Osteoblast (primary cell): ENCODE data around the gene PTPRE. TPM values are rescaled to one million over a fixed set of nuclear protein-coding genes. Genes with fewer than 3 reads are reported as not detected.

Experiments
- DNase-seq: peaks from one replicate; pipeline ENCODE4 v3.0.0; 2011; ENCODE audit warnings: low spot score, mixed read lengths; ENCODE audit not compliant: insufficient read length; ENCODE audit errors: missing footprints
- H2AFZ ChIP-seq: 2 replicates; pipeline ENCODE4 v1.6.0; 2011; ENCODE audit warnings: mild to moderate bottlenecking, low read length
- H3K27ac ChIP-seq: 2 replicates; pipeline ENCODE4 v1.5.1; 2011; ENCODE audit warnings: mild to moderate bottlenecking, low read depth, low read length, moderate library complexity
- H3K27me3 ChIP-seq: 2 replicates; pipeline ENCODE4 v1.6.0; 2012; ENCODE audit warnings: mild to moderate bottlenecking, control low read depth, inconsistent platforms, low read length, moderate library complexity; ENCODE audit not compliant: insufficient read depth
- H3K36me3 ChIP-seq: 2 replicates; pipeline ENCODE4 v1.5.1; 2011; ENCODE audit warnings: mild to moderate bottlenecking, low read length, control low read depth, moderate library complexity; ENCODE audit not compliant: insufficient read depth
- H3K4me1 ChIP-seq: 2 replicates; pipeline ENCODE4 v1.5.1; 2011; ENCODE audit warnings: mild to moderate bottlenecking, low read length, control low read depth, moderate library complexity; ENCODE audit not compliant: insufficient read depth
- H3K4me2 ChIP-seq: 2 replicates; pipeline ENCODE4 v1.6.0; 2011; ENCODE audit warnings: mild to moderate bottlenecking, low read length; ENCODE audit not compliant: insufficient read depth
- H3K4me3 ChIP-seq: fragments of 200-600 bp; sonication (generic); 3 replicates; pipeline ENCODE4 v1.5.1; 2012; ENCODE audit warnings: mild to moderate bottlenecking, low read length, inconsistent platforms; ENCODE audit not compliant: insufficient read depth
- H3K79me2 ChIP-seq: 2 replicates; pipeline ENCODE4 v1.6.0; 2012; ENCODE audit warnings: mild to moderate bottlenecking, low read length, control low read depth, inconsistent platforms; ENCODE audit not compliant: insufficient read depth
- H3K9me3 ChIP-seq: 2 replicates; pipeline ENCODE4 v1.5.1; 2011; ENCODE audit warnings: low read depth, low read length, control low read depth
- H4K20me1 ChIP-seq: 2 replicates; pipeline ENCODE4 v1.6.0; 2012; ENCODE audit warnings: mild to moderate bottlenecking, low read length, control low read depth; ENCODE audit not compliant: insufficient read depth
- CTCF ChIP-seq: IDR thresholded peaks from 2 replicates; pipeline ENCODE4 v1.5.1; 2011; ENCODE audit warnings: mild to moderate bottlenecking, low read depth, low read length, moderate library complexity; ENCODE audit errors: extremely low read depth
- total RNA-seq: library from RNA; depleted of rRNA; stranded (reverse); fragments of >200 nt; gene quantifications from 2 replicates; pipeline ENCODE4 v1.2.3, GENCODE V29; 2012

Gene PTPRE
- total RNA-seq, 1 donor: 9.0 TPM

GRCh38 chr10:128051548-128051947 is 144.6 kb downstream of the PTPRE start:
- Histone ChIP-seq H3K9me3 (no peaks in the 10 kb centered on the region), H3K36me3 (peaks cover 6% of the 10 kb centered on the region), H3K4me3 (no peak overlapping the region), H3K4me1 (peaks cover 13% of the 10 kb centered on the region), H4K20me1 (no peaks in the 10 kb centered on the region), H3K79me2 (no peaks in the 10 kb centered on the region), H3K27ac (no peak overlapping the region), H3K27me3 (no peaks in the 10 kb centered on the region), H2AFZ (no peak overlapping the region), H3K4me2 (no peak overlapping the region)
- peak; percentile 29 for DNase-seq
- no peak for TF ChIP-seq CTCF

GRCh38 chr10:128052696-128053095 is 145.8 kb downstream of the PTPRE start:
- Histone ChIP-seq H3K36me3 (peaks cover 6% of the 10 kb centered on the region), H3K27ac (no peak overlapping the region), H3K79me2 (no peaks in the 10 kb centered on the region), H3K4me3 (no peak overlapping the region), H4K20me1 (no peaks in the 10 kb centered on the region), H3K9me3 (no peaks in the 10 kb centered on the region), H3K4me2 (no peak overlapping the region), H3K27me3 (no peaks in the 10 kb centered on the region), H3K4me1 (peaks cover 11% of the 10 kb centered on the region), H2AFZ (no peak overlapping the region)
- DNase-seq: peak; percentile 47
- TF ChIP-seq CTCF: no peak

- no peaks in the 10 kb centered on the region for H4K20me1 ChIP-seq
- no peaks in the 10 kb centered on the region for H3K9me3 ChIP-seq
- peaks cover 6% of the 10 kb centered on the region for H3K36me3 ChIP-seq
- no peaks in the 10 kb centered on the region for H3K79me2 ChIP-seq
- H2AFZ ChIP-seq: no peak overlapping the region
- H3K27me3 ChIP-seq: no peaks in the 10 kb centered on the region
- no peak overlapping the region for H3K4me3 ChIP-seq
- H3K4me1 ChIP-seq: peaks cover 5% of the 10 kb centered on the region
- no peak overlapping the region for H3K27ac ChIP-seq
- TF ChIP-seq CTCF: no peak
- no peak overlapping the region for H3K4me2 ChIP-seq
- DNase-seq: peak; percentile 8
These were observed 146.5 kb downstream of the PTPRE start for GRCh38 chr10:128053356-128053755.

- Histone ChIP-seq H4K20me1 (no peaks in the 10 kb centered on the region), H3K27me3 (no peaks in the 10 kb centered on the region), H3K36me3 (peaks cover 6% of the 10 kb centered on the region), H3K4me3 (no peak overlapping the region), H3K79me2 (no peaks in the 10 kb centered on the region), H3K4me2 (no peak overlapping the region), H3K4me1 (no peaks in the 10 kb centered on the region), H2AFZ (no peak overlapping the region), H3K27ac (no peak overlapping the region), H3K9me3 (no peaks in the 10 kb centered on the region)
- no peak for TF ChIP-seq CTCF
- peak; percentile 62 for DNase-seq
These were observed 147.5 kb downstream of the PTPRE start for GRCh38 chr10:128054163-128054970.
